Measurements from ENCODE around the gene SNRNP35. TPM values are rescaled to one million over a fixed set of nuclear protein-coding genes. Genes with fewer than 3 reads are reported as not detected.

SNRNP35 gene
- total and polyA plus RNA-seq, 2 of the 8 experiments (the other 6 are each of a cell fraction or from before 2014, with no cell fraction given) = 8.0 to 16.9 TPM

DNA sequence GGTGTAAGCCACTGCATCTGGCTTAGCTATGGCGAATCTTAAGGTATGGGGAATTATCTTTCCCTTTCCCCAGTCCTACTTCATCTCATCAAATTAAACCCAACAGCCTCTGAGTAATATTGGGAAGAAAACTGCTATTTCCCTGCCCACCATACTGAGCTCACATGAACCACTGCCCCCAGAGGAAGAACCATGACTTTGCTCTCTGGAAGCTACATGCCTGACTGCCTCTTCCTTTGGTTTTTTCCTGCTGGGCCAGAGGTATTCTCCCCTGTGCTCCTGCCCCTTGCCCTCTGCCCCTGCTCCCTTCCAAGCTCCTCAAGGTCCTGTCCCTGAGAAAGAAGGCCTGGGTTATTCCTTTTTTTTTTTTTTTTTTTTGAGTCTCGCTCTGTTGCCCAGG, 36.6 kb upstream of the SNRNP35 start:
- no peaks in the 10 kb centered on the region for H3K23me2 ChIP-seq (ENCODE audit: low read depth, low read length)
- no peaks in the 10 kb centered on the region for H3K4me1 ChIP-seq (replicated peaks in 1 of 4; ENCODE audit: control insufficient read depth in 3 of 4, insufficient read depth in 4 of 4, low read length in 3 of 4)
- no peaks in the 10 kb centered on the region for H3K79me2 ChIP-seq (ENCODE audit: control insufficient read depth in 1 of 2, insufficient read depth in 2 of 2, low read length in 2 of 2)
- no peak overlapping the region for H2AFZ ChIP-seq (ENCODE audit: low read length)
- no peaks in the 10 kb centered on the region for H3K79me1 ChIP-seq (ENCODE audit: low read depth, low read length)
- no peaks in the 10 kb centered on the region for H4K20me1 ChIP-seq (replicated peaks in 1 of 2; ENCODE audit: control insufficient read depth in 1 of 2, insufficient read depth in 2 of 2, low read length in 2 of 2)
- no peaks in the 10 kb centered on the region for H3K36me3 ChIP-seq (ENCODE audit: control insufficient read depth in 2 of 4, insufficient read depth in 4 of 4, low read length in 3 of 4)
- no peak overlapping the region for H3K14ac ChIP-seq (ENCODE audit: insufficient read length)
- no peak overlapping the region for H2BK5ac ChIP-seq (ENCODE audit: low read depth, low read length)
- H3K9me3 ChIP-seq (ENCODE audit: insufficient read depth in 2 of 2, low read depth in 1 of 2, low read length in 1 of 2) = no peaks in the 10 kb centered on the region
- no peak overlapping the region for H3K4me2 ChIP-seq (ENCODE audit: insufficient read depth in 1 of 2, low read depth in 2 of 2, low read length in 2 of 2)
- no peak overlapping the region for H2BK12ac ChIP-seq (ENCODE audit: low read depth, low read length)
- no peak overlapping the region for H3K56ac ChIP-seq (replicated peaks; ENCODE audit: insufficient read length, low read depth, low read length)
- no peak overlapping the region for H3K23ac ChIP-seq (ENCODE audit: insufficient read length)
- no peak overlapping the region for H2BK15ac ChIP-seq (ENCODE audit: low read length)
- H3K18ac ChIP-seq (ENCODE audit: extremely low read depth, low read length) = no peak overlapping the region
- no peaks in the 10 kb centered on the region for H3K27me3 ChIP-seq (replicated peaks in 1 of 4; ENCODE audit: control insufficient read depth in 3 of 4, extremely low read depth in 1 of 4, insufficient read depth in 3 of 4, low read length in 3 of 4)
- H2BK120ac ChIP-seq (replicated peaks; ENCODE audit: low read depth, low read length) = no peak overlapping the region
- H2AK5ac ChIP-seq (ENCODE audit: low read depth, low read length) = no peak overlapping the region
- no peak for TF ChIP-seq RFX5 (IDR thresholded peaks at IDR 0.05; ENCODE audit: borderline replicate concordance, low read depth, low read length)
- no peak for TF ChIP-seq BACH1 (IDR thresholded peaks at IDR 0.05; ENCODE audit: low read length)
- TF ChIP-seq RXRA (IDR thresholded peaks at IDR 0.05; ENCODE audit: insufficient read depth, low read depth, low read length) = no peak
- TF ChIP-seq CBX5 (IDR thresholded peaks at IDR 0.05; ENCODE audit: low read depth, low read length) = no peak
- no peak for TF ChIP-seq NRF1 (IDR thresholded peaks at IDR 0.05; ENCODE audit: low read depth, low read length)
- 0 out of 4 replicates have a peak, but pooled peaks of 1 of the 2 experiments have one; percentile 5 for TF ChIP-seq RAD21 (IDR thresholded peaks at IDR 0.05 in 1 of 2, conservative IDR thresholded peaks at IDR 0.05 in 1 of 2; ENCODE audit: low read depth in 2 of 2, low read length in 2 of 2)
- TF ChIP-seq, protein P1, sequence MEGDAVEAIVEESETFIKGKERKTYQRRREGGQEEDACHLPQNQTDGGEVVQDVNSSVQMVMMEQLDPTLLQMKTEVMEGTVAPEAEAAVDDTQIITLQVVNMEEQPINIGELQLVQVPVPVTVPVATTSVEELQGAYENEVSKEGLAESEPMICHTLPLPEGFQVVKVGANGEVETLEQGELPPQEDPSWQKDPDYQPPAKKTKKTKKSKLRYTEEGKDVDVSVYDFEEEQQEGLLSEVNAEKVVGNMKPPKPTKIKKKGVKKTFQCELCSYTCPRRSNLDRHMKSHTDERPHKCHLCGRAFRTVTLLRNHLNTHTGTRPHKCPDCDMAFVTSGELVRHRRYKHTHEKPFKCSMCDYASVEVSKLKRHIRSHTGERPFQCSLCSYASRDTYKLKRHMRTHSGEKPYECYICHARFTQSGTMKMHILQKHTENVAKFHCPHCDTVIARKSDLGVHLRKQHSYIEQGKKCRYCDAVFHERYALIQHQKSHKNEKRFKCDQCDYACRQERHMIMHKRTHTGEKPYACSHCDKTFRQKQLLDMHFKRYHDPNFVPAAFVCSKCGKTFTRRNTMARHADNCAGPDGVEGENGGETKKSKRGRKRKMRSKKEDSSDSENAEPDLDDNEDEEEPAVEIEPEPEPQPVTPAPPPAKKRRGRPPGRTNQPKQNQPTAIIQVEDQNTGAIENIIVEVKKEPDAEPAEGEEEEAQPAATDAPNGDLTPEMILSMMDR (IDR thresholded peaks at IDR 0.05; ENCODE audit: control extremely low read depth in 1 of 3, insufficient read depth in 1 of 3, low read depth in 1 of 3, low read length in 3 of 3) = peak in 2 of 3 experiments; percentile 5 to 37; a peak in 1 of 4 replicates
- TF ChIP-seq, protein P2, sequence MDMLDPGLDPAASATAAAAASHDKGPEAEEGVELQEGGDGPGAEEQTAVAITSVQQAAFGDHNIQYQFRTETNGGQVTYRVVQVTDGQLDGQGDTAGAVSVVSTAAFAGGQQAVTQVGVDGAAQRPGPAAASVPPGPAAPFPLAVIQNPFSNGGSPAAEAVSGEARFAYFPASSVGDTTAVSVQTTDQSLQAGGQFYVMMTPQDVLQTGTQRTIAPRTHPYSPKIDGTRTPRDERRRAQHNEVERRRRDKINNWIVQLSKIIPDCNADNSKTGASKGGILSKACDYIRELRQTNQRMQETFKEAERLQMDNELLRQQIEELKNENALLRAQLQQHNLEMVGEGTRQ (IDR thresholded peaks at IDR 0.05; ENCODE audit: low read length) = no peak
- DNase-seq (ENCODE audit: low read depth in 1 of 2, low spot score in 2 of 2) (no peak), FAIRE-seq (no peak)
- ChIA-PET POLR2A (ENCODE audit: partially characterized antibody) (interaction anchor here (1.2 kb wide), 1 partner anchor 56 kb away, joined by 4 read pairs; no protein-coding TSS in a partner anchor), CTCF (ENCODE audit: partially characterized antibody) (interaction anchor here (0.7 to 2.0 kb wide), 9 partner anchors 9 to 189 kb away, joined by 3 to 12 read pairs (median 4); partner anchors contain the start of genes KMT5A and RILPL2)
- H3K4ac ChIP-seq (replicated peaks; ENCODE audit: insufficient read length, low read depth, low read length) = no peak overlapping the region
- H3K27ac ChIP-seq (ENCODE audit: low read depth, low read length) = no peak overlapping the region
- H3K9ac ChIP-seq (replicated peaks in 1 of 4; ENCODE audit: extremely low read depth in 1 of 4, low read depth in 3 of 4, low read length in 3 of 4) = no peak overlapping the region
- H2BK20ac ChIP-seq (ENCODE audit: low read length) = no peak overlapping the region
- no peak overlapping the region for H4K8ac ChIP-seq (ENCODE audit: extremely low read depth, insufficient read depth, low read length)
- WGBS, 2 experiments (ENCODE audit: extremely low coverage in 1 of 2, insufficient coverage in 1 of 2, insufficient read length in 1 of 2, insufficient replicate concordance in 2 of 2, low coverage in 1 of 2, low lambda C conversion rate in 2 of 2, missing lambda C conversion rate in 1 of 2) = 71% methylated on average over 1 of the region's 2 CpGs; no CpG with 5 or more reads in 1 of the 2 experiments
- no peak overlapping the region for H3K4me3 ChIP-seq (ENCODE audit: extremely low read depth in 1 of 4, insufficient read depth in 2 of 4, low read depth in 3 of 4, low read length in 4 of 4)
- no peak overlapping the region for H4K5ac ChIP-seq (ENCODE audit: insufficient read length, low read depth, low read length)
- no peak overlapping the region for H4K91ac ChIP-seq (replicated peaks; ENCODE audit: insufficient read length, low read length)

All from H1 (cell line).